Stimulated activated CD4-positive, alpha-beta T cell treated with anti-CD3 and anti-CD28 coated beads, Interleukin-4, amount 100 ng/mL, for 48 hours (primary cell): ENCODE results near the gene RGS19.
"Not testable (repeated sequence)": the region's sequence is repeated elsewhere in the genome, so short reads cannot be mapped to it uniquely, and the experiment has no call there.

Experiments used
- DNase-seq, 2 donors: peaks; one replicate each; pipeline ENCODE4 v3.0.0-alpha.2; 2020; ENCODE audit warnings: low read depth in 2 of 2

Gene RGS19

DNA sequence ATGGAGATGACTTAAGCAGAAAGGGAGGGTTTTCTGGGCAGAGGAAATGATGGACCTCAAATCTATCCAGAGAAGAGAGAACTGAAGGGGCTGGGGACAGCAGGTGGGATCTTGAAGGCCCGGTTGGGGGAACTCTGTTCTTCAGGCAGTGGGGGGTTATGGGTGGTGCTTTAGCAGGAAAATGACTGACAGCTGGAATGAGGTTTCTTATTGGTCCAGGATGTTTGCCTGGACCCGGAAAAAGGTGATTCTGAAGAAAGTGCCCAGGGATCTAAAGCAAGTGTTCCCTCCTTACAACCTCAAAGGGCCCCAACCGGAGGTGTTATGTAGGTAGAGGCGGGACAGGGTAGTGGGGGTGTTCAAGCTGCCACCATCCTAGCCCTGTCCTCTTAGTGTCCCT is 16.1 kb upstream of the RGS19 start:
- DNase-seq: no peak

GRCh38 chr20:64093013-64093503 is 13.7 kb upstream of the RGS19 start:
- DNase-seq: no peak

DNA sequence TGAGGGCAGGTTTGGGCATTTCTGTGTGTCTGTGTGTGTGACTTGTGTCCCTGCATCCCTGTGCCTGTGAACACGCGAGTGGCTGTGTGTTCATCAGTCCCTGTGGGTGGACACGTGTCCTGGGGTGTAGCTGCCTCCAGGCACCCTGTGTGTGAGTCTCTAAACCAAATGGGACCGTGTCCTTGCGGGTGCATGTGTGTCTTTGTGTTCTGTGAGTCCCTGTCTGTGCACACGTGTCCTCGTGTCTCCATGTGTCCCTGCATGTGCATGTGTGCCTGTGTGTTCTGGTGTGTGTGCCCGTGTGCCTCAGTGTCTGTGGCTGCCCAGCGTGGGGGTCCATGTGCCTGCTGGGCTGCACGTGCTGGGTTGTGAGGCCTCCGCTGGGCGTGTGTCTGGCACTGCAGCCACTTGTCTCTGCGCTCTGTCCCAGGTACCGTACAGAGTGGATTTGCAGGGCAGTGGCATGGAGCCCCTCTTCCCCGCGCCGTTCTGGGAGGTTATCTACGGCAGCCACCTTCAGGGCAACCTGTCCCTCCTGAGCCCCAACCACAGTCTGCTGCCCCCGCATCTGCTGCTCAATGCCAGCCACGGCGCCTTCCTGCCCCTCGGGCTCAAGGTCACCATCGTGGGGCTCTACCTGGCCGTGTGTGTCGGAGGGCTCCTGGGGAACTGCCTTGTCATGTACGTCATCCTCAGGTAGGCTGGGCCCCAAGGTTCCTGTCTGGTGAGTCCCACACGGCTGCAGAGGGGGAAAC is 13.1 kb upstream of the RGS19 start:
- no peak for DNase-seq

GRCh38 chr20:64091770-64092169 is 12.5 kb upstream of the RGS19 start:
- no peak for DNase-seq

GRCh38 chr20:64091340-64091739 is 12.0 kb upstream of the RGS19 start:
- DNase-seq: no peak

- no peak for DNase-seq
These were observed 10.8 kb upstream of the RGS19 start for GRCh38 chr20:64090165-64090564.

GRCh38 chr20:64088586-64088985 is 9.3 kb upstream of the RGS19 start:
- DNase-seq: not testable (repeated sequence)

GRCh38 chr20:64087226-64087825 is 8.0 kb upstream of the RGS19 start:
- DNase-seq: not testable (repeated sequence)

DNA sequence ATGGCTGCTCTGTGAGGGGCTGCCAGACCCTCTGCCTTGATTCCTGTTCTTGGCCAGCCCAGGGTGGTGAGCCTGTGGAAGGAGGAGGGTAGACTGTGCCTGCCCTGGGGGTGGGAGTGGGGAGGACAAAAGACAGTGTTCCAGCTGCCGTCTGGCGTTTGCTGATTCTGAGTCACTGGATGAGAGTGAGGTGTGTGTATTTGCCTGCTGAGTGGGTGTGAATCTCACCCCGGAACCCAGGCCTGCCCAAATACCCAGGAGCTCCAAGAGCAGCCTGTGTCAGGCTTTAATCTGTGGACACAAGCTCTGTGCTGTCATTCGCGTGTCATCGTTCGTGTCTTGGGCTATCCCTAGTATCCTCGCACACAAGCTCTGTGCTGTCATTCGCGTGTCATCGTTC is 7.5 kb upstream of the RGS19 start:
- no peak for DNase-seq

DNA sequence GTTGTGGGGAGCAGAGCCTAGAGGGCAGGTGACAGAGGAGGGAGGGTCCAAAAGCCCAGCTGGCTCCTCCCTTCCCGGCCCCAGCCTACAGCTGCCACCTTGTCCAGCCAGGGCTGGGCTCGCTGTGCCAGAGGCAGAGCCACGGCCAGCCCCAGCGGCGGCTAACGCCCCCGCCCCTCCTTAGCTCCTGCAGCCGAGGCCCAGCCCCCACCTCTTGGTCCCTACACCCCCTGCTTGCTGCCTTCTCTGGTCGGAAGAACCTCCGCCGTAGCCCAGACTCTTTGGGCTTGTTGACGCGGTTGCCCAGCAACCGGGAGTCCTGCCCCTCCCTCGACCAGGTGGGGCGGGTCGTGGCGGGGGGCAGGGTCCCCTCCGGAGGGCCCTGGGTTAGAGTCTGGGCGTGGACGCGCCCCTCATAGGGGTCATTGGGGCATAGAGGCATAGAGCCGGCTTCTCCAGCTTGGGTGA is 5.4 kb upstream of the RGS19 start:
- DNase-seq: no peak

- no peak for DNase-seq
These were observed 4.7 kb upstream of the RGS19 start, which contains the start of gene LKAAEAR1 for GRCh38 chr20:64083804-64084684. TSS of gene LKAAEAR1 (minus strand) at chr20:64084398. CDS start at chr20:64084219, 179 bp downstream.

DNA sequence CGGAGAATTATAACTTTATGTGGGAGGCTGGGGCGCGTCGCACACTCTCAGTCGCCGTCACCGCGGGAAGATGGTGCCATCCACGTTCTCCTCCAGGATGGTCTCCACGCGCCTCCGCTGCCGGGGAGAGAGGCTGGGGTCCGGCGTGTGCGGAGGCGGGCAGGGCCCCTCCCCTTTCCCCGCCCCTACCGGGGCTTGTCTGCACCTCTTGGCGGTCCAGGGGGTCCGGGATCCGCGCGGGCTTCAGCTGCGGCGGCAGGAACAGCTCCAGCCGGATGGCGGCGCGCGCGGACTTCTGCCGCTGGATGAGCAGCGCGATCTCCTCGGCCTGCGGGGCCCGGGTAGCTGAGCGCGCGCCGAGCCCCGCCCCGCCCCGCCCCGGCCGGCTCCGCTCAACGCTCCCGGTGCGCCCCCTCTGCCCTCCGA is 4.1 kb upstream of the RGS19 start:
- DNase-seq: peak; percentile 53 to 66

DNA sequence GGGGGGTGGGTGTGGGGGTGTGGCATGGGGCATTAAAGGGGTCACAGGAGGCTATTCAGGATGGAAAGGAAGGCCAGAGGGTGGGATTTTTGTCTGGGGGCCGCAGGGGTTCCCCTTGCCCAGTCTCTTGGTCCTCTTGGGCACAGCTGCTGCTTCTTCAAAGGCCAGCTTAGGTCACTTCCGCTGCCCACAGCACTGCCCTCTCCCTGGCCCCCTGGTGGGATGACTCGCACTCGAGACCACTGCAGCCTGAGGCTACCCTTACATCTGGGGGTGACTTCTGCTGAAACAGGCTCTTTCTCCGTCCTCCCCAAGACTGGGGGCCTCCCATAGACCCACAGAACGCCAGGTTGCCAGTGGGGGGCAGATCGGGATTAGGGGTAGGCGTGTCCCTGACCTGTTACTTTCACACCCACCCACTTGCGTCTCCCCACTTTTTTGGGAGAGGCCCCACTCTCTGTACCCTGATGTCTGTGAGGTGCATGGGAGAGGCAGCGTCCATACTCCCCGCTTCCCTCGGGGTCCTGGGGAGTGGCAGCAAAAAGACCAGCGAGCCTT is 3.6 kb upstream of the RGS19 start:
- DNase-seq: no peak

DNA sequence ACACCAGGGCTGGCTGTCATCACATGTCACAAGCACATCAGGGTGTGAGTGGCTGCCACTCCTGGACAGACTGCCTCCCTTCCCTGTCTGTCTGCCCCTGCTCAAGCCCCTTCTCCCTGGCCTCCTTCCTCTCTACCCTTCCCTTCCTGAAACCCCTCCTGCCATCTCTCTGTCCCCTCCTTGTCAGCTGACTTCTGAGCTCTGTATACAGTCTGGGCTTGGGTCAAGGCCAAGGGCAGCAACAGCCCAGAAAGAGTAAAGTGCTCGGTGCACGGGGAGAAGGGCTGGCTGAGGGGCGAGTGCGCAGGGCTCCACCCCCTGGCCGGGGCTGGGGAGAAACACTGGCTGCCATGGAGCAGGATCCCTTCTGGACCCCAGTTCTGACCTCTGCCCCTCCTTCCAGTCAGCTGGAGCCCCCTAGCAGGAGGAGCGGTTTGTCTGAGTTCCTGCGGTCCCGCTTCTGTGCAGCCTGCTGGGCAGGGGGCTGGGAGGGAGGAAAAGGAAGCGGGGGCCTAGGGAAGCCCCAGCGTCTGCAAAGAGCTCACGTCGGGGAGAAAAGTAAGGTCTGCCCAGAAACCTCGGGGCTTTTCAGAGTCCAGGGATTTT is 2.9 kb upstream of the RGS19 start:
- no peak for DNase-seq

DNA sequence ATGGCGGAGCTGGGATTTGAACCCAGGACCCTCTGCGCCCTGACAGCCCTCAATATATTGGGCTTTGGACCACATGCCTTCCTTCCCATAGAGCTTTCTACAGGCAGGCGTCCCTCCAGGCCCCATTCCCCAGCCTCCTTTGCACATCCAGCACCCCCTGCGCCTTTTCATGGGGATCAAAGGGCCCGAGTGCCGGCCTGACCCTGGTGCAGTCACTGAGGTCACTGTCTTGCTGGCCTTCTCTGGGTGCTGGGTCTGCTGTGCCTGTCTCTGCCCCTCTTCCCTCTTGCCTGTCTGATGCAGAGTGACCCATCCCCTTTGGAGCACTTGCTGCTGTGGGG is 2.3 kb upstream of the RGS19 start:
- no peak for DNase-seq

DNA sequence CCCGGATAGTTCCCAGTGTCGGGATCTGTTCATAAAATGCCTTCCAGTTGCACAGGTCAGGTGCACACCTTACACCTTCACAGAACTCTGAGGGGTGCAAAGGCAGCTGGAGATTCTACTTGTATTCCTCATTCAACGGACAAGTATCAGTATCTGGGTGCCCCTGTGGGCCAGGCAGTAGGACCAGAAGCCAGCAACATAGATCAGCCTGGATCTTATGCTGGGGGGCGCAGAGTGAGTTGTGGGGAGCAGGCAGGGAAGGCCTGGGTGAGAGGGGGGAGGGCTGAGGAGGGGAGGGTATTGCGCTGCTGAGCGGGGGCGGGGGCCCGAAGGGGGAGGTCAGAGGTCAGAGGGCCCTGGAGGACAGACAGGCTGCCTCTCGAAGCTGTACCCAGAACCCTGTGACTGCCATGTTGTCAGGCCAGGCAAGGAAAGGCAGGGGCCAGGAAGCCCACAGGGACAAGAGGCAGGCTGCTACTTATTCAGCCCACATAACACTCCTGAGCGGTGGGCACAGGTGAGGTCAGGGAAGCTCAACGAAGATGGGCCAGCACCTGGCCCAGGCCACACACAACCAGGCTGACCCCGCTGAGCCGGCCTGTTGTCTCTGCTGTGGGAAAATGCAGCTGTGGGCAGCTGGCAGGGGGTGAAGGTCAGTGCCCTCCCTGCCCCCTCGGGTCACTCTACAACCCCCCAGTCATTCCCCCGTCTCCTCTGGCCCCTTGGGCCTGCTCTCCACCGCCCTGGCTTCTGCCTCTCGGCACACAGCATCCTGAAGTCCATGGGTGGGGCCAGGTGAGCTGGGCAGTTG is 1.7 kb upstream of the RGS19 start:
- DNase-seq: no peak

- no peak for DNase-seq
These were observed 895 bp upstream of the RGS19 start, which contains the start of gene OPRL1 for GRCh38 chr20:64080013-64080812. TSS of gene OPRL1 (plus strand) at chr20:64080082. CDS start at chr20:64092721, 12,639 bp downstream.

DNA sequence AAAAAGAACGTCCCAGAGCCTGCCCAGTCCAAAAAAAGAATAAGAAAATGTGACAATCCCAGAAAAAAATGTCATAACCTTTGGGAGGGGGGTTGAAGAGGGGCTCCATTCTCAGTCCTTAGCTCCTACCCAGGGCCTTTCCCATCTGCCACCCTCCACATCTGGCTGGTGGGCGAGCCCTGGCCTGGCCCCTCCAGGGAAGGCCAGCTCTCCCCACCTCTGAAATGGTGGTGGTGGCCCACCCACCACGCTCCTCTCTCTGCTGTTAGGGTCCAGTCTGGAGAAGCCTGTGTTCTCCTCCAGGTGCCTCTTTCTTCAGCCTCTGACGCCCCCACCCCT is 415 bp downstream of the RGS19 start:
- no peak for DNase-seq

DNA sequence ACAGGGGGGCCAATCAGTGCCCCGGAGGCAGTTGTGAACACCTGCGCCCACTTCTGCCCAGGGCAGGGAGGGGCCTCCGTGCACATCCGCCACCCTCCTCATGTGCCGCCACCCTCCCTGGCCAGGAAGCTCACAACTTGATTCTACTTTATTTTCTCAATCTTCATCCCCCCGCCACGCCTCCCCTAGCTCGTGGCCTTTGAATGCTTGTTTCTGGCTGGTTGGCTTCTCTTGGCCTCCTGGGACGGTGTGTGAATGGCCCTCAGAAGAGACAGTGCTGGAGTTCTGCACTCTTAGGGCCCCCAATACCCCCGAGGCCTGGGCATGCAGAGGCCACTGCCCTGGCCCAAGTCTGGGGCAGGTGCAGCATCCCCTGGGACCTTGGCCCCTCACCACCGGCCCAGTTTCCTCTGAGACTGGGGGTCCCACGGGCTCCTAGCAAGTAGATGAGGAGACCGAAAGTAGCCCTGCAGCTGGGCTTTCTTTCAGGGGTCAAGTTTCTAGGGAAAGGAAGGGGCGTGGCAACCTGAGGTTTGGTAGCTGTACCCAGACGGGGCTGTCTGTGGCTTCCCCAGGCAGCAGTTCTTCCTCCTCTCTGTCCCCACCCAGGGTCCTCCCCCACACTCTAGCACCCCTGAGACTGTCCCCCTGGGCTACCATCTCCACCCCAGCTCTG is 1.3 kb downstream of the RGS19 start:
- DNase-seq: no peak
